ENCODE results near the gene CPA1.
"Not testable (repeated sequence)": the region's sequence is repeated elsewhere in the genome, so short reads cannot be mapped to it uniquely, and the experiment has no call there.

The CPA1 gene

DNA sequence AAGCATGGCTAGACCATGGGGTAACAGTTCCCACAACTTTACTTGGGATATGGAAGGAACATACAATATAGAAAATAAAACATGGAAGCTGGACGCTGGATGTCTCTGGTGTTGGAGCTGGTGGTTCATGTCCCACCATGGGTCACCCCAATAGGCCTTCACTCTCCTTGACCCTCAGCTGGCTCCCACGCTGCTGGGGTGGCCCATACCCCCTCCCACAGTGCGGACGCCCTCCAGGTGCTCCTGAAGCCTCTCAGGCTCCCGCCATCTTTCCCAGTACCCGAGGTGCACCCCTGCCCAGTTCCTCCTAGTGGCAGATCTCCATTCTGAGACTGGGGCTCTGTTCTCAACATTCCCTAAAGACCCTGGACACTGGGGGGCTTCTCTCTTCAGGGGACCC is 5.8 kb upstream of the CPA1 start:
- DNase-seq, result no peak

DNA sequence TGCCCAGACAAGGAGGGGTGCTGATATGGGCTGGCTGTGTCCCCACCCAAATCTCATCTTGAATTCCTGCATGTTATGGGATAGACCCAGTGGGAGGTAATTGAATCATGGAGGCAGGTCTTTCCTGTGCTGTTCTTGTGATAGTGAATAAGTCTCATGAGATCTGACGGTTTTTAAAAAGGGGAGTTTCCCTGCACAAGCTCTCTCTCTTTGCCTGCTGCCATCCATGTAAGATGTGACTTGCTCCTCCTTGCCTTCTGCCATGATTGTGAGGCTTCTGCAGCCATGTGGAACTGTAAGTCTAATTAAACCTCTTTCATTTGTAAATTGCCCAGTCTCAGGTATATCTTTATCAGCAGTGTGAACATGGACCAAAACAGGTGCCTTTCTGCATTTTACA is 3.8 kb upstream of the CPA1 start:
- not testable (repeated sequence) for DNase-seq

DNA sequence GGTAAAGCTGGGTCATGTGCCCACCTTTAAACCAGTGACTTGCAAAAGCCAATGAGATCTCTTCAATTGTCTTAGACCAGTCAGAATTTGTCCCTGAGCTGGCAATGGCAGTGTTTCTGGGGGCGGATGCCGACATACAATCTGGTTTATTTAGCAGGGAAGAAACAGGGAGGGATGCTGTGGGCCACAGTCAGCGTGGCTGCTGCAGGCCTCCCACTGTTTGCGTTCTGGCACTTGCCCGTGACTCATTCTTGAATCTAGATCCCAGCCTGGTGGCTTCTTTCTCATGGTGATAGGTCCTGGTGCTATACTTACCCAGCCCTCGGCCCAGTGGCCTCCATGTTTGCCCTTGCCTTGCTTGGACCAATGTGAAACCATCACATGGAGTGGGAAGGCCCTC is 3.1 kb upstream of the CPA1 start:
- DNase-seq, result no peak

DNA sequence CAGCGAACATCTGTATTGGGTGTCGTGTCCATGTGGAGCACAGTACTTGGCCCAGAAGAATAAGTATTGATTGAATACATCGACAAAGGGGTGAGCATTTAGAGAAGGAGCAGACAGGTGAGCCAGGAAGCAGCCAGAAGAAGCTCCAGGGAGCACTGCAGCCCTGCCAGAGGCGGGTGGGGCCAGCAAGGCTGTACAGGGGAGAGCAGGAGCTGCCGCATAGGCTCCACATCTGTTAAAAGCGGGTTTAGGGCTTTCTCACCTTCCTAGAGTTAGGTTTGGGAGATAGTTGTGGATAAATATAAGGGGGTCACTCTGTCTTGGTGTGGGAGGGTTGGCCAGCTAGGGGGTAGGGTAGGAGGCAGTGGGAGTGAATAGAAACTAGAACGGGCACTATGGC is 1.3 kb upstream of the CPA1 start:
- no peak for DNase-seq

DNA sequence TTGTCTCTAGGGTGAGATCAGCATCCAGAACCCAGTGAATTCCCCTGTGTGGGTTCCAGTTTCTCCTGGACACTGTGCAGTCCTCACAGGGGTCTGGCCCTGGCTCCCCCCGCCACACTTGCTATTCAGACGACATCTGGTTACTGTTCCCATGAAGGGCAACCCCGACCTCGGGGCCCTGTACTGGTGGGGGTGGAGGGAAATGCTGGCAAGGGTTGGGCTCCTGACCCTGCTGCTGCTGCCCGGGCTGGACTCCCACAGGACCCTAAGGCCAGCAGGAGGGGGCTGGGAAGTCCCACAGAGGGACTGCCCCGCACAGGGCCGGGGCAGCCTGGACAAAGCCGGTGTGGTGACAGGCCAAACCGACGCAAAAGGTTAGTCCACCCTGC is 768 bp upstream of the CPA1 start:
- DNase-seq, result no peak

DNA sequence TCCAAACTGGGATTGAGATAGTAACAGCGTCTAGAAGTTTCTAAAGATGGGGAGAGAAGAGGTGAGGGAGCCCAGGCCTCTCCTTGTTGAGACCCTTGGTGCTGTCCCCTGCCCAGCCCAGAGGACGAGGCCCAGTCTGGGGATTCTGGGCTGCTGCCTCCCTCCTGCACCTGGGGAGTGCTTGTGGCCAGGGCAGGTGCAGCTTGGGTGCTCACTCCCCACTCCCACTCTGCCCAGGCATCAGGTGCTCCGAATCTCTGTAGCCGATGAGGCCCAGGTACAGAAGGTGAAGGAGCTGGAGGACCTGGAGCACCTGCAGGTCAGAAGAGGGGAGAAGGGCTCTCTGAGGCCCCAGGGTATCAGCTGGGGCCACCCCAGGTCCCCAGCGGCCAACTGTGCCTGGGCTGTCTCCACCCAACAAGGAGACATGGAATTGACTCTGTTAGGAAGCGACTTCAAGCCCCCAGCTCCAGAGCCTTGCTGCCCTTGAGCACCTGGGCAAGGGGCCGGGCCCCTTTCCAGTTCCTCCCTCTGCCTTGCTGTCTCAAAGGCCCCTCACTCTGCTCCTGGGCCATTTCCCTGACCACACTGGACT is 664 bp downstream of the CPA1 start:
- DNase-seq, result no peak

DNA sequence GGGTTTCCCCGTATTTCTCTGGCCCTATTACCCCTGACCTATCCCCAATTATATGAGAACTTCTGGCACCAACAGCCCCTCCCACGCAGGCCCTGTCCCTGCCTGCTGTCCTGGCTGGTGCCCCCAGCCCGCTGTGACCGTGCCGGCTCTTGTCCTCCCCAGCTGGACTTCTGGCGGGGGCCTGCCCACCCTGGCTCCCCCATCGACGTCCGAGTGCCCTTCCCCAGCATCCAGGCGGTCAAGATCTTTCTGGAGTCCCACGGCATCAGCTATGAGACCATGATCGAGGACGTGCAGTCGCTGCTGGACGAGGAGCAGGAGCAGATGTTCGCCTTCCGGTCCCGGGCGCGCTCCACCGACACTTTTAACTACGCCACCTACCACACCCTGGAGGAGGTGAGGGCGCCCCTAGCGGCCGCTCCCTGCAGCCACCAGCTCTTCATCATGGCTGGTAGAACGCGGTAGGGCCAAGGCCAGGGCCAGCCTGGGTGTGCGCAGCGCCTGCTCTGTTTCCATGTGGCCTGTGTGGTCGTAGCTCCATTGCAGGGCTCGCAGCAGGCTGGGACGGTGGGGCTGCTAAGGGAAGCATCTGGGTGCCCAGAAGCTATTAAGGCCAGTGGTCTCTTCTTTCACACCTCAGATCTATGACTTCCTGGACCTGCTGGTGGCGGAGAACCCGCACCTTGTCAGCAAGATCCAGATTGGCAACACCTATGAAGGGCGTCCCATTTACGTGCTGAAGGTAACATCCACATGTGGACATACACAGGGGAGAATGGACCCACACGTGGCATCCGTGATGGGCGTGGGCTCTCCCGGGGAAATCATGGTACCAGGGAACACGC is 1.4 kb downstream of the CPA1 start:
- DNase-seq, result no peak

DNA sequence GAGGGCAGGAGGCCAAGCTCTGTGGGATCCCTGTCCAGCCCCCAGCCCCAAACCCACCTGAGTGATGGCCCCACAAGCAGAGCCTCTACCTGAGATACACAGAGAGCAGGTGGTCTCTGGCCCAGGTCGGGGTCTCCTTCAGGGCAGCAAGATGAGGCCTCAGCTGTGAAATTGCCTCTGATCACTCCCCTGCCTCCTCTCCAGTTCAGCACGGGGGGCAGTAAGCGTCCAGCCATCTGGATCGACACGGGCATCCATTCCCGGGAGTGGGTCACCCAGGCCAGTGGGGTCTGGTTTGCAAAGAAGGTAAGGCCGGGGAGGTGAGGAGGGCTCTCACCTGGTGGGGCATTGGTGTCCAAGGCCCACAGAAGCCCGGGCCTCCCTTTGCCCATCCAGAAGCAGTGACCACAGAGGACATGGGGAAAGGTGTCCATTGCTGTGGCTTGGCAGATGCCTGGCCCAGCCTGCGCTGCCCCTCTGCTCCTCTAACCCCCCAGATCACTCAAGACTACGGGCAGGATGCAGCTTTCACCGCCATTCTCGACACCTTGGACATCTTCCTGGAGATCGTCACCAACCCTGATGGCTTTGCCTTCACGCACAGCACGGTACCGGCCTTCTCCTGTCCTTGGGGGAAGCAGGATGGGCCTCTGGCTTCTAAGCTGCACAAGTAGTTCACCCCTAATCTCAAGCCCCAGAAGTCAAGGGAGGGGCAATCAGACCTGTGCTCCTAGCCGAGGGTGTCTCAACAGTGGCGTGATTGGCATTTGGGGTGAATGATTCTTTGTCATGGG is 3.1 kb downstream of the CPA1 start:
- DNase-seq, result no peak

DNA sequence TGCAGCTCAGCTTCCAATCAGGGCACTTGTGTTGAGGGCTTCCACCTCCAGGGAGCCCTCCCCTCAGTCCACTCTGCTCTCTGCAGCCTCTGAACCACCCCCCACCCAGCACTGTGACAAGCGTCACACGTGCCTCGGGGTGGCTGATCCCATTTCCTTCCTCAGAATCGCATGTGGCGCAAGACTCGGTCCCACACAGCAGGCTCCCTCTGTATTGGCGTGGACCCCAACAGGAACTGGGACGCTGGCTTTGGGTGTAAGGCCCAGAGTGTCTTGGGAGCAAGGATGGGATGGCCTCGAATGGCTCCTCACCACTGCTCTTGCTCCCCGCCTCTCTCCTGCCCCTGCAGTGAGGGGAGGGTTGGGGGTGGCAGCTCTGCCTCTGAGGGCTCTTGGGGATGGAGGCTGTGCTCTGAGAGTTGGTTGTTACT is 4.1 kb downstream of the CPA1 start:
- DNase-seq, result no peak

DNA sequence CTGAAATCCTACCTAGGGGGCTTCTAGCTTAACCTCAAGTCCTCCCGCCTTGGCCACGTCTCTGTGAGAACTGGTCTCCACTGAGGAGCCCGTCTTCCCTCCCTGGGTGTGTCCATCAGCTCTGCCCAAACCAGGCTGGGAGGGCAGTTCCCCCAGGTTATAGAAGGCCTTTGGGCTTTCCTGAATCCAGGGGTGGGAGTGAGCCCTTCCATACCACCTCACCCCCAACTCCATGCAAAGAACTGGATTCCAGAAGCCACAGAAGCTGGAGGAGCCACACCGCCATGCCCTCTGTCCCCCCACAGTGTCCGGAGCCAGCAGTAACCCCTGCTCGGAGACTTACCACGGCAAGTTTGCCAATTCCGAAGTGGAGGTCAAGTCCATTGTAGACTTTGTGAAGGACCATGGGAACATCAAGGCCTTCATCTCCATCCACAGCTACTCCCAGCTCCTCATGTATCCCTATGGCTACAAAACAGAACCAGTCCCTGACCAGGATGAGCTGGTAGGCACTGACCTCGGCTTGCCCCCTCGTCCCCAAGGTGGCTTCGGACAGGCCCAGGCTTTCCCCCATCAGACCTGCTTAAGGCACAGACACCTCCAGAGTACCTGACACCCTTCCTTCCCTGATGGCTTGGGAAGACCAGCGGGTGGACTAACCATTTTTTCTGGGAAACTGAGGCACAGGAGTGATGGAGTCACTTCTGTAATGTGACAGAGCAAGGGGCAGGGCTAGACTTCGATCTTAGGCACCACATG is 4.7 kb downstream of the CPA1 start:
- no peak for DNase-seq

DNA sequence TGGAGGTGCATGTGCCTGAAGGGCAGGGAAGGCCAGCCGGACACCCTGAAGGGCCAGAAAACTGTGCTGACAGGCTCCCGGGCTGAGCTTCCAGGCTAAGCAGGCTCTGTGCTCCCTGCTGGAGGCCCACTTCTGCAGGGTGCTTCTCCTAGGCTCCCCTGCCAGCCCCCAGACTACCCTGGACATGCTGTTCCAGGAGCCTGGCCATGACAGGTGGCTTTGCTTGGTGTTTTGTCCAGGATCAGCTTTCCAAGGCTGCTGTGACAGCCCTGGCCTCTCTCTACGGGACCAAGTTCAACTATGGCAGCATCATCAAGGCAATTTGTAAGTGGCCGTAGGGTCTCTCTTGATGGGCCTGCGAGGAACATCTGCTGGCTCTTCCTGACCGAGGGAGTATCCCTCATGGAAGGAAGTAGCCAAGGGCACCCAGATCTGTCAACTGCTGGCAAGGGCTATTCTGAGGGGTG is 5.3 kb downstream of the CPA1 start:
- no peak for DNase-seq

DNA sequence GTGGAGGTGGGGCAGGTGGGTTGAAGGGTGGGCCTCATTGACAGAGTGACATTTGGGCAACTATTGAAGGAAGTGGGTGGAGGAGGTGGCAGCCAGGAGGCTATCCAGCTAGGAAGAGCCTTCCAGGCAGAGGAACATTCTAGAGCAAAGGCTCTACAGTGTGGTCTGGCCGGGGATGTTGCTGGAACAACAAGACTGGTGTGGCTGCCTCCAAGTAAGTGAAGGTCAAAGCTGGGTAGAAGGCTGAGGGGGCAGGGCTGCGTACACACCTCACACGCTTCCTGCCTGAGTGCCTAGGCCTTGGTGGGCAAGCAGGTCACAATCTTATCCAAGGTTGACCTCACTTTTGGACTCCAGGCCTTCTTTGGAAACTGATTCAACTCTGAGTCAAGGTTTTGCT is 6.6 kb downstream of the CPA1 start:
- no peak for DNase-seq

DNA sequence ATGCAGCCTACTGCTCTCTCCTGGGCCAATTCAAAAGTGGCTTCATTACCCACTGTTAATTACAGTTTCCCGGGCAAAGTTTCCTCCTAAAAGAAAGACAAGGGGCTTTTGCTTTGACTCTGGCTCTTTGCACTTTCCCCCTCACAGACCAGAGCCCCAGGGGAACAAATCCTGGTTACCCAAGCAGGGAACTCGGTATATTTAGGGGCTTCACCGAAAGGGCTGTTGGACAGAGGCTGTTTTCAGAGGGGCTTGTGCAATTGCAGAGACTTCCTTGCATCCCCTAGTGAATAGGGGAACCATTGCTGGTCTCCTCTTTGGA is 7.0 kb downstream of the CPA1 start:
- no peak for DNase-seq

DNA sequence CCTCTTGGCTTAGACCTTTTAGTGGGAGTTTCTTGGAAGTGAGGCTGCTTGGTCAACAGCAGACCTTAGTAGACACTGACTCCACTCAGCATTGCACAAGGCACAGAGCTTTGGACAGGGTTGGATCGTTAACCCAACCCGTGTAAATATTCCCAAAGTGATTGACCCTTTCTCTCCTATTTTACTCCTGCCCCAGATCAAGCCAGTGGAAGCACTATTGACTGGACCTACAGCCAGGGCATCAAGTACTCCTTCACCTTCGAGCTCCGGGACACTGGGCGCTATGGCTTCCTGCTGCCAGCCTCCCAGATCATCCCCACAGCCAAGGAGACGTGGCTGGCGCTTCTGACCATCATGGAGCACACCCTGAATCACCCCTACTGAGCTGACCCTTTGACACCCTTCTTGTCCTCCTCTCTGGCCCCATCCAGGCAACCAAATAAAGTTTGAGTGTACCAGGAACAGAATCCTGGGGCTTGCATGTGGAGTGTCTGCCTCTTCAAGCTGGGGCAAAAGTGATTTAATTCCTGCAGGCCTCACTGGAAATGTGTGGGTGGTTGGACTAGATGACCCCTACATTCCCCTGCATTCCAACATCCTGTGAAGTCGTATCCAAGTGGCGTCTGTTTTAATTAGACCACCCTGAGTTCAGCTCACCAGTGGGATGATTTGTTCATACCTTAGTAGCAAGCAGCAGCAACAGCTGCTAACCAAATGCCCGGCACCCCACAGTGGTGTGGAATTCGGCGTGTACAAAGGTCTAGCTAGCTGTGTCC is 7.5 kb downstream of the CPA1 start:
- DNase-seq, result no peak

DNA sequence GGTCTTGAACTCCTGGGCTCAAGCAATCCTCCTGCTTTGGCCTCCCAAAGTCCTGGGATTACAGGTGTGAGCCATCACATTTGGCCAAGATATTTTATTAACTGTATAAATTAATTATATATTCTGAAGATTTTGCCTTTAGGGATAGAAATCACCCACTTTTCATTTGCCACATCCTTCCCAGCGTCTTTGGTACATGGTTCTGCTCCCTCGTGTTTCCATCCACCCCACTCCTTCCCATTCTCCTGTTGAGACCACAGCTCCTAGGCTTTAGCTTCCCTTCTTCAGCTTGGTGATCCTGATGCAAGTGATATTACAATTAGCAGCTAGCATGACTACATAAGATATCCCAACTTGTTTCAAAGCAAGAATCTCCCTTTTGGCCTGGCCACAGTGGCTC is 8.4 kb downstream of the CPA1 start:
- DNase-seq, result no peak

DNA sequence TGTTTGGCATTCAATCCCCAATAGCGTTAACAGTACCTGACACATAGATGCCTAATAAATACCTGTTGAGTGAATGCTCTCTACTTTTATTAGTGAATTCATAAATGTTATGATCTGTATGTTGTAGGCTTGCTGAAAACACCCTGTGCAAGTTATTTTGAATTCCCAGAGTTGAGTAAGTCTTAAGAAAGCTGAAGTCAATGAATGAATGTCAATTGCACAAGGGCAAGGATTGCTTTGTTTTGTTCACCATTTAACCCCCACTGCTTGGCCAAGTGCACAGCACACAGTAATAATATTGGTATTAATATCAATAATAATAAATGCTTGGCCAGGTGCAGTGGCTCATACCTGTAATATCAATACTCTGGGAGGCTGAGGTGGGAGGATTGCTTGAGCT is 10.2 kb downstream of the CPA1 start:
- DNase-seq, result no peak

DNA sequence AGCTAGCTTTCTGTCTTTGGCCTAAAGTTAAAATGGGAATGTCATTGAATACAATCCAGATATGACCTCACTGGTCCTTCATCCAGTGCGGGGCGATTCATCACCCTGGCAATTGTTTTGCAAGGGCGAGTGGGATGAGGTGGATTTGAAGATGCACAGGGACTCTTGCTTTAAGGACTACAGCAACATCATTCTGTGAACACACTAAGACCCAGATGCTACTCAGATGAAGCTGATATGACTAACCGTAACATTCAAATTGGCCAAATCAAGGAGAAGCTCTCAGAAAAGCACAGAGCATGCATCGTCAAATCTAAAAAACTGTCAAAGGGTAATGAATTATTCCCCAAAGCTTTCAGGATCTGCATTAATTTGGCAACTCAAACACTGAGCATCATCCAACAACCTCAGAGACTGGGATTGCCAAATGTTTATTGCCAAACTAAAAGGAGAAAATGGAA is 12.8 kb downstream of the CPA1 start:
- no peak for DNase-seq

DNA sequence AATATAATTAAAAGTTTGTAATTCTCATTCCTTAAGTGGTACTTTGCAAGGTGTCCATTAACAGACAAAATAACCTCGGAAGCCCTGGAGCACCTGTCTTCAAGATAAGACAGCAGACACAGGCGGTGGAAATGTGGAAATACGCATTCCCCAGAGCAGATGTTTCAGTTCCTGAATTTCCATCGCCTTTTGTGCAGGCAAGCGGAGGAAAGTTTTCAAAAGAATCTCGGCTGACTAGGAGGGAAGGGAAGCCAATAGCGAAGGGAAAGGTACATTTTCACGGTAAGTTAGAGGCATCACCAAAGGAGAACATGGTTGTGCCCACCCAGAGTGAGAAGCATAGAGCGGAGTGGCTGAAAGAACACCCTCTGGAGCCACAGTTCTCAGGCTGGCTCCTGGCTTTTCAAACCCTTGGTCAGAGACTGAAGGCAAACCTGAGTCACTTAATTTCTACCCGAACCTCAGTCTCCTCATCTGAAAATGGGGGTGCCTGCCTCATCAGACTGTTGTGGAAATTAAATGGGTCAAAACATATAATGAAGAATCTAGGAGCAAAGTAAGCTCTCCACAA is 13.6 kb downstream of the CPA1 start:
- no peak for DNase-seq

DNA sequence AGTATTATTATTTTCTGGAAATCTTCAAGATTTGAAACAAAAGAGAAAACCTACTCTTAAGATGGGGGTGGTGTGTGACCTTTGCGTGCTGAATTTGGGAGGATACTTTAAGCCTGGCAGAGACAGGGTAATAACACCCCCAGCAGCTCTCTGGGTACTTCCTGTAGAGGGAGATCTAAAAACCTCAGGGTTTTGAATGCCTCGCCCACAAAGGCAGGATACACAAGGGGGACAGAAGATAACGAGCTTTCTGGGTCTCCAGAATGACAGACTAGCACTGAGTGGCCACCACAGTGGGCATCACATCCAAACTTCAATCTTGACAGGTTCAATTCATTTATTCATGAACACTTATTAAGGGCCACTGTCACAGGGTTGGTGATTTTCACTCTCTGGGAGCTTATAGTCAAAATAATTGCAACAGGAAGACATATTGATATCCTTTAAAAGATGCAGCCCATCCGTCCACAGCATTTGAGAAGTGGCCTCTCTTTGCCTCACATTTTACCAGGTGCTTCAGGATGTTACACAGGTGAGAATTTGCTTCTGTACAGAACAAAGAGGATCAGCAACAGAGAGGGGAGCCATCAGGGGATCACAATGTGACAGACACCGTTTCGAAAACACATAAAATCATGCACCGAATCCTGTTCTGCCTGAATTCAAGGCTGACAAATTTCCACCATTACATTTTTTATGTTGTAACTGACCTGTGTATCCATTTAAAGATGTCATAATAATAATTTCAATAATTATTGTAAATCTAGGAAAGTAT is 14.3 kb downstream of the CPA1 start:
- no peak for DNase-seq

DNA sequence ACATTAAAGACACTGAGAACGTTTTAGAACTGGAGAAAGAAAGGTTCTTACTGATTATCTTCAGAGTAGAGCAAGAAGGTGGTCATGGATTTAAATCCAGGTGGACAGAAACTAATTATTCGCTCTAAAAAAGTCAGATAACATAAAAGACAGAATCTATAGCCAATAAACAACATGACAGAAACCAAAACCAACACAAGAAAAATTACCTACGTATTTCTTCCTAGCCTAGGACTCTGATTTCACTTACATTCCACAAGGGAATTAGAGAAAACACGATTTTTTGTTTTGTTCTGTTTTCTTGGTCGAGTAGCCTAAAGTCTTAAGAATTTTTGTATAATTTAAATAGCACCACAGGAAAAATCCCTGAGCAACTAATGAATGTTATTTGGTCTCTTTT is 15.1 kb downstream of the CPA1 start:
- DNase-seq, result no peak

DNA sequence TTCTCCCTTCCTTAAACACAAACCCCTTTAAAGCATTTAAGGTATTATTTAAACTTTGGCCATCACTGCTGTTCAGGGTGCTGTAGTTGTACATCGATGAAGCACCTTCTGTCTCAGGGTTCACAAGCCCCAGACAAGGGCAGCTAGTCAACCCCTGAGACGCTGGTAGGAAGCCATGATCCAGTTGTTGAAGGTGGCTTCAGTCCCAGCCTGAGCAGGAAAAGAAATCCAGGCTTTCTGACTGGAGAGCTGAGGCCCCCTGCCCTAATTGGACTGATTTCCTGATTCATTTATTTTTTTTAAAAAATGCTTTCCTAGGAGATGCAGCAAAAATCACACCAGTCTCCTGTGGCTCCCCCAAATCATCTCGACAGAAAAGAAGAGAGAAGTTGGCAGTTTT is 15.8 kb downstream of the CPA1 start:
- no peak for DNase-seq
